ENCODE measurements around the gene HEATR5B. TPM values are rescaled to one million over a fixed set of nuclear protein-coding genes. Genes with fewer than 3 reads are reported as not detected.
"Not testable (repeated sequence)": the region's sequence is repeated elsewhere in the genome, so short reads cannot be mapped to it uniquely, and the experiment has no call there.

Gene HEATR5B
- total RNA-seq, 1 experiment from 2014 or later, result 12.6 TPM

DNA sequence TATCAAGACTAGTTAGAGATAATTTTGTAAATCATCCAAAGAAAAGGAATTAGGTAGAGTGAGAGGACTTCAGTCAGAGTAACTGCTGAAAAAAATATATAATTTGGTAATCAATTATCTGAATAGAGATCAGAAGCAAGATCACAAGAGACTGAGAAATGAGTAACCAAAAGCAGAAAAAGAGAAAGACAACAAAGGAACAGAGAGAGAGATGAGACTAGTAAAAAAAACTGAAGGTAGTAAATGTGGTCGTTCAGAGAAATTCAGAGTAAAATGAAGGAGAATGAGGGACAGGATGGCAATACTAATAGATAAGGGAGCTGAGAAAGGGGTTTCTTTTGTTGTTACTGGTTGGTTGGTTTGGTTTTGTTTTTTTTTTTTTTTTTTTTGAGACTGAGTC, 134.3 kb downstream of the HEATR5B start:
- ATAC-seq, result no peak
- H3K27ac Mint-ChIP-seq, result peak overlapping the region; percentile 57
- no peak overlapping the region for H3K4me3 Mint-ChIP-seq
- peaks cover 36% of the 10 kb centered on the region for H3K4me1 Mint-ChIP-seq
- CTCF ChIA-PET, result no interaction called here
- no peaks in the 10 kb centered on the region for H3K27me3 Mint-ChIP-seq (ENCODE audit: low read depth)
- no peak for TF ChIP-seq ELF4 (CRISPR knock-in tag; IDR thresholded peaks at IDR 0.05; ENCODE audit: low read depth)
- TF ChIP-seq, protein P1, sequence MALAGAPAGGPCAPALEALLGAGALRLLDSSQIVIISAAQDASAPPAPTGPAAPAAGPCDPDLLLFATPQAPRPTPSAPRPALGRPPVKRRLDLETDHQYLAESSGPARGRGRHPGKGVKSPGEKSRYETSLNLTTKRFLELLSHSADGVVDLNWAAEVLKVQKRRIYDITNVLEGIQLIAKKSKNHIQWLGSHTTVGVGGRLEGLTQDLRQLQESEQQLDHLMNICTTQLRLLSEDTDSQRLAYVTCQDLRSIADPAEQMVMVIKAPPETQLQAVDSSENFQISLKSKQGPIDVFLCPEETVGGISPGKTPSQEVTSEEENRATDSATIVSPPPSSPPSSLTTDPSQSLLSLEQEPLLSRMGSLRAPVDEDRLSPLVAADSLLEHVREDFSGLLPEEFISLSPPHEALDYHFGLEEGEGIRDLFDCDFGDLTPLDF (CRISPR knock-in tag; IDR thresholded peaks at IDR 0.05), result no peak
- no peak for TF ChIP-seq CREM (CRISPR knock-in tag; IDR thresholded peaks at IDR 0.05)
- no peak for TF ChIP-seq FOXK1 (CRISPR knock-in tag; IDR thresholded peaks at IDR 0.05)
- TF ChIP-seq FOXP1 (CRISPR knock-in tag; IDR thresholded peaks at IDR 0.05; ENCODE audit: borderline replicate concordance), result no peak
- TF ChIP-seq ZNF219 (CRISPR knock-in tag; IDR thresholded peaks at IDR 0.05; ENCODE audit: borderline replicate concordance), result no peak
- no peak for TF ChIP-seq MAX (CRISPR knock-in tag; IDR thresholded peaks at IDR 0.05)
- no peak for TF ChIP-seq ESRRA (CRISPR knock-in tag; IDR thresholded peaks at IDR 0.05; ENCODE audit: borderline replicate concordance)
- no peak for TF ChIP-seq JUN (CRISPR knock-in tag; IDR thresholded peaks at IDR 0.05)
- TF ChIP-seq TEAD4 (CRISPR knock-in tag; IDR thresholded peaks at IDR 0.05), result no peak
- TF ChIP-seq, protein P2, sequence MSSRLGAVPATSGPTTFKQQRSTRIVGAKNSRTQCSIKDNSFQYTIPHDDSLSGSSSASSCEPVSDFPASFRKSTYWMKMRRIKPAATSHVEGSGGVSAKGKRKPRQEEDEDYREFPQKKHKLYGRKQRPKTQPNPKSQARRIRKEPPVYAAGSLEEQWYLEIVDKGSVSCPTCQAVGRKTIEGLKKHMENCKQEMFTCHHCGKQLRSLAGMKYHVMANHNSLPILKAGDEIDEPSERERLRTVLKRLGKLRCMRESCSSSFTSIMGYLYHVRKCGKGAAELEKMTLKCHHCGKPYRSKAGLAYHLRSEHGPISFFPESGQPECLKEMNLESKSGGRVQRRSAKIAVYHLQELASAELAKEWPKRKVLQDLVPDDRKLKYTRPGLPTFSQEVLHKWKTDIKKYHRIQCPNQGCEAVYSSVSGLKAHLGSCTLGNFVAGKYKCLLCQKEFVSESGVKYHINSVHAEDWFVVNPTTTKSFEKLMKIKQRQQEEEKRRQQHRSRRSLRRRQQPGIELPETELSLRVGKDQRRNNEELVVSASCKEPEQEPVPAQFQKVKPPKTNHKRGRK (CRISPR knock-in tag; IDR thresholded peaks at IDR 0.05; ENCODE audit: borderline replicate concordance), result no peak
- no peak for TF ChIP-seq FOXJ3 (CRISPR knock-in tag; IDR thresholded peaks at IDR 0.05; ENCODE audit: borderline replicate concordance)
- no peak for TF ChIP-seq USF1 (CRISPR knock-in tag; IDR thresholded peaks at IDR 0.05)
- no peak for TF ChIP-seq NFATC4 (CRISPR knock-in tag; IDR thresholded peaks at IDR 0.05)
- no peak for TF ChIP-seq IRF1 (CRISPR knock-in tag; IDR thresholded peaks at IDR 0.05)
- no peaks in the 10 kb centered on the region for H3K9me3 Mint-ChIP-seq
- H3K36me3 Mint-ChIP-seq, result 0 out of 2 replicates have a peak, but pooled peaks cover 2% of the 10 kb centered on the region
- DNase-seq (ENCODE audit: low spot score), result no peak
- POLR2A ChIA-PET, result no interaction called here

DNA sequence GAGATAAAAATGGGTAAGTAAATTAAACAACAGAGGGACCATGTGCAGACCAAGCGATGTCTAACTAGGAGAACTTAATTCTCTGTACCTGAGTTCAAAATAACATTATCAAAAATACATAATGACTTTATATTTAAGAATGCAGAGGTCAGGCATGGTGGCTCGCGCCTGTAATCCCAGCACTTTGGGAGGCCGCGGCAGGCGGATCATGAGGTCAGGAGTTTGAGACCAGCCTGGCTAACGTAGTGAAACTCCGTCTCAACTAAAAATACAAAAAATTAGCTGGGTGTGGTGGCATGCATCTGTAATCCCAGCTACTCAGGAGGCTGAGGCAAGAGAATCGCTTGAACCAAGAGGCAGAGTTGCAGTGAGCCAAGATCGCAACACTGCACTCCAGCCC, 138.9 kb downstream of the HEATR5B start:
- DNase-seq (ENCODE audit: low spot score); ATAC-seq; H3K27ac Mint-ChIP-seq; H3K4me1 Mint-ChIP-seq; H3K36me3 Mint-ChIP-seq; H3K9me3 Mint-ChIP-seq; H3K4me3 Mint-ChIP-seq; H3K27me3 Mint-ChIP-seq (ENCODE audit: low read depth); CTCF ChIA-PET: not testable (repeated sequence)
- POLR2A ChIA-PET, result interaction anchor here (0.6 kb wide), 2 partner anchors 12 to 1272 kb away, joined by 5 to 6 read pairs; no protein-coding TSS in a partner anchor

GRCh38 chr2:36941867-36942266, 142.3 kb downstream of the HEATR5B start:
- Mint-ChIP-seq H3K36me3 (no peaks in the 10 kb centered on the region), H3K4me3 (no peak overlapping the region), H3K9me3 (no peaks in the 10 kb centered on the region), H3K27me3 (ENCODE audit: low read depth) (no peaks in the 10 kb centered on the region), H3K4me1 (no peaks in the 10 kb centered on the region), H3K27ac (no peak overlapping the region)
- ChIA-PET POLR2A (no interaction called here), CTCF (no interaction called here)
- ATAC-seq (no peak), DNase-seq (ENCODE audit: low spot score) (no peak)
- TF ChIP-seq GRHL2 (CRISPR knock-in tag; IDR thresholded peaks at IDR 0.05; ENCODE audit: insufficient replicate concordance, severe bottlenecking) (no peak), GTF2I (CRISPR knock-in tag; conservative IDR thresholded peaks at IDR 0.05) (no peak), SMAD4 (CRISPR knock-in tag; IDR thresholded peaks at IDR 0.05) (no peak), ZSCAN18 (CRISPR knock-in tag; IDR thresholded peaks at IDR 0.05) (no peak), ZBTB21 (CRISPR knock-in tag; IDR thresholded peaks at IDR 0.05; ENCODE audit: borderline replicate concordance) (no peak), NFE2L1 (CRISPR knock-in tag; IDR thresholded peaks at IDR 0.05) (no peak), ESRRA (CRISPR knock-in tag; IDR thresholded peaks at IDR 0.05; ENCODE audit: borderline replicate concordance) (no peak), ATF1 (CRISPR knock-in tag; IDR thresholded peaks at IDR 0.05) (no peak), STAT6 (CRISPR knock-in tag; conservative IDR thresholded peaks at IDR 0.05; ENCODE audit: low read depth) (no peak), NFATC4 (CRISPR knock-in tag; IDR thresholded peaks at IDR 0.05) (no peak)
- TF ChIP-seq, protein P1 (CRISPR knock-in tag; IDR thresholded peaks at IDR 0.05), result no peak

Measured in WTC11 (cell line).